Measurements from ENCODE around the gene BUD31.

BUD31 gene

DNA sequence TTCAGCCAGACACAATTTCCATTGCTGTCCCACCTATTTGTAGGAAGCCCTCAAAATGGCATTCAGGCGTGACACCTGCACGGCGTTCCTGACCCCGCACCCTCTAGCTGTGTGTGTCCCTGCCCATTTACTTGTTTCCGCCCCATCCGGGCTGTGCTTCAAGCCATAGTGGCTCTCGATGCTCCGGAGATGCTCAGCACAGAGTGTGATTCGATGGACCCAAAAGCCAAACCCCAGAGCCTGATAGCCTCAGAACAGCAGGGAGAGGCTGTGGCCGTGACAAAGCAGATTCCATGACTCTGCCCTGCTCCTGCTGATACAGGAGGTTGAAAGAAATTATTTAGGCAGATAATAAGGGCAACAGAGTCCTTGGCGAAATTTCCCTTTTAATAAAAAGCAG, 13.4 kb downstream of the BUD31 start:
- Histone ChIP-seq H3K36me3 (ENCODE audit: control insufficient read depth, low read length) (peaks cover 77% of the 10 kb centered on the region), H3K27me3 (ENCODE audit: control insufficient read depth, low read length) (no peaks in the 10 kb centered on the region), H3K9me3 (ENCODE audit: control insufficient read depth, insufficient read depth, low read length) (no peaks in the 10 kb centered on the region), H3K4me1 (ENCODE audit: control insufficient read depth, low read length) (no peaks in the 10 kb centered on the region), H3K79me2 (ENCODE audit: control insufficient read depth, low read length) (peaks cover 19% of the 10 kb centered on the region), H3K4me2 (ENCODE audit: low read length) (no peak overlapping the region), H4K20me1 (ENCODE audit: control insufficient read depth, insufficient read depth, low read depth, low read length) (peaks cover 14% of the 10 kb centered on the region; the same call in 1 of the 2 replicates), H3K27ac (ENCODE audit: low read depth, low read length) (no peak overlapping the region), H3K9me2 (replicated peaks; ENCODE audit: control insufficient read depth, low read length) (no peaks in the 10 kb centered on the region), H3F3A (ENCODE audit: control insufficient read depth, insufficient read depth) (peaks cover 12% of the 10 kb centered on the region), H3K4me3 (ENCODE audit: low read length) (no peak overlapping the region)
- TF ChIP-seq EZH2phosphoT487 (IDR thresholded peaks at IDR 0.05; ENCODE audit: borderline replicate concordance, low read length): no peak
- TF ChIP-seq, protein P1, sequence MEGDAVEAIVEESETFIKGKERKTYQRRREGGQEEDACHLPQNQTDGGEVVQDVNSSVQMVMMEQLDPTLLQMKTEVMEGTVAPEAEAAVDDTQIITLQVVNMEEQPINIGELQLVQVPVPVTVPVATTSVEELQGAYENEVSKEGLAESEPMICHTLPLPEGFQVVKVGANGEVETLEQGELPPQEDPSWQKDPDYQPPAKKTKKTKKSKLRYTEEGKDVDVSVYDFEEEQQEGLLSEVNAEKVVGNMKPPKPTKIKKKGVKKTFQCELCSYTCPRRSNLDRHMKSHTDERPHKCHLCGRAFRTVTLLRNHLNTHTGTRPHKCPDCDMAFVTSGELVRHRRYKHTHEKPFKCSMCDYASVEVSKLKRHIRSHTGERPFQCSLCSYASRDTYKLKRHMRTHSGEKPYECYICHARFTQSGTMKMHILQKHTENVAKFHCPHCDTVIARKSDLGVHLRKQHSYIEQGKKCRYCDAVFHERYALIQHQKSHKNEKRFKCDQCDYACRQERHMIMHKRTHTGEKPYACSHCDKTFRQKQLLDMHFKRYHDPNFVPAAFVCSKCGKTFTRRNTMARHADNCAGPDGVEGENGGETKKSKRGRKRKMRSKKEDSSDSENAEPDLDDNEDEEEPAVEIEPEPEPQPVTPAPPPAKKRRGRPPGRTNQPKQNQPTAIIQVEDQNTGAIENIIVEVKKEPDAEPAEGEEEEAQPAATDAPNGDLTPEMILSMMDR (IDR thresholded peaks at IDR 0.05; ENCODE audit: low read depth, low read length, poor library complexity, severe bottlenecking): no peak

DNA sequence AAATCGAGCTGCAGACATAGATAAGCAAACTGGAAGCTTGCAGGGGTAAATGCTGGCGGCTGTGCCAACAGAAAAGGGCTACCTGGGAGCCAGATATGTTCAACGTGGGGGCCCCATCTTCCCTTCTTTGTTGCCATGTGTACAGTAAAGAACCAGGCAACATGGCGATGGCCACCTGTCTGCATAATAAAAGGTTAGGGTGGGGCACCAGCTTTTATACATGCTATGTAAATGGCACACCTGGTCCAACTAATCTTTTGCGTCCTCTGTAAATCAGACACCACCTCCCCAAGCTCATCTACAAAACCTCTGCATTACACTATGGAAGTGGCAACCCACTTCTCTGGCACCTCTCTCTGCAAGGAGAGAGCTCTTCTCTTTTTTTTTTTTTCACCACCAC, 13.9 kb downstream of the BUD31 start:
- no peaks in the 10 kb centered on the region for H3K4me1 ChIP-seq (ENCODE audit: control insufficient read depth, low read length)
- no peaks in the 10 kb centered on the region for H3K9me3 ChIP-seq (ENCODE audit: control insufficient read depth, insufficient read depth, low read length)
- peaks cover 14% of the 10 kb centered on the region; the same call in 1 of the 2 replicates for H4K20me1 ChIP-seq (ENCODE audit: control insufficient read depth, insufficient read depth, low read depth, low read length)
- H3K27me3 ChIP-seq (ENCODE audit: control insufficient read depth, low read length): no peaks in the 10 kb centered on the region
- no peak overlapping the region for H3K4me3 ChIP-seq (ENCODE audit: low read length)
- TF ChIP-seq, protein P1 (IDR thresholded peaks at IDR 0.05; ENCODE audit: low read depth, low read length, poor library complexity, severe bottlenecking): no peak
- TF ChIP-seq EZH2phosphoT487 (IDR thresholded peaks at IDR 0.05; ENCODE audit: borderline replicate concordance, low read length): no peak
- no peak overlapping the region for H3K4me2 ChIP-seq (ENCODE audit: low read length)
- H3K36me3 ChIP-seq (ENCODE audit: control insufficient read depth, low read length): peaks cover 73% of the 10 kb centered on the region
- no peaks in the 10 kb centered on the region for H3K9me2 ChIP-seq (replicated peaks; ENCODE audit: control insufficient read depth, low read length)
- peaks cover 12% of the 10 kb centered on the region for H3F3A ChIP-seq (ENCODE audit: control insufficient read depth, insufficient read depth)
- peaks cover 16% of the 10 kb centered on the region for H3K79me2 ChIP-seq (ENCODE audit: control insufficient read depth, low read length)
- H3K27ac ChIP-seq (ENCODE audit: low read depth, low read length): no peak overlapping the region

GRCh38 chr7:99424932-99425730, 16.4 kb downstream of the BUD31 start:
- Histone ChIP-seq H3K79me2 (ENCODE audit: control insufficient read depth, low read length) (peaks cover 2% of the 10 kb centered on the region; the same call in 1 of the 2 replicates), H3K4me1 (ENCODE audit: control insufficient read depth, low read length) (no peaks in the 10 kb centered on the region), H3K27me3 (ENCODE audit: control insufficient read depth, low read length) (no peaks in the 10 kb centered on the region), H3F3A (ENCODE audit: control insufficient read depth, insufficient read depth) (peaks cover 12% of the 10 kb centered on the region), H3K4me3 (ENCODE audit: low read length) (no peak overlapping the region), H3K4me2 (ENCODE audit: low read length) (no peak overlapping the region), H3K27ac (ENCODE audit: low read depth, low read length) (no peak overlapping the region), H3K9me2 (replicated peaks; ENCODE audit: control insufficient read depth, low read length) (no peaks in the 10 kb centered on the region), H3K9me3 (ENCODE audit: control insufficient read depth, insufficient read depth, low read length) (no peaks in the 10 kb centered on the region), H4K20me1 (ENCODE audit: control insufficient read depth, insufficient read depth, low read depth, low read length) (peaks cover 11% of the 10 kb centered on the region; the same call in 1 of the 2 replicates), H3K36me3 (ENCODE audit: control insufficient read depth, low read length) (peaks cover 65% of the 10 kb centered on the region)
- TF ChIP-seq, protein P1 (IDR thresholded peaks at IDR 0.05; ENCODE audit: low read depth, low read length, poor library complexity, severe bottlenecking): no peak
